ENCODE data around the gene MDC1. TPM values are rescaled to one million over a fixed set of nuclear protein-coding genes. Genes with fewer than 3 reads are reported as not detected.

The MDC1 gene
- total RNA-seq, 4 donors from 2014 or later: 3.6 to 8.9 (median 6.2) TPM

GRCh38 chr6:30714263-30714662 is 2.8 kb downstream of the MDC1 start:
- Histone ChIP-seq H3K4me1 (peaks cover 16% of the 10 kb centered on the region in 2 donors), H3K36me3 (peaks cover 0 to 53% of the 10 kb centered on the region in 2 donors), H3K27me3 (no peaks in the 10 kb centered on the region), H3K9me3 (no peaks in the 10 kb centered on the region), H3K27ac (no peak overlapping the region), H3K4me3 (no peak overlapping the region)
- DNase-seq: no peak
- TF ChIP-seq, protein P1, sequence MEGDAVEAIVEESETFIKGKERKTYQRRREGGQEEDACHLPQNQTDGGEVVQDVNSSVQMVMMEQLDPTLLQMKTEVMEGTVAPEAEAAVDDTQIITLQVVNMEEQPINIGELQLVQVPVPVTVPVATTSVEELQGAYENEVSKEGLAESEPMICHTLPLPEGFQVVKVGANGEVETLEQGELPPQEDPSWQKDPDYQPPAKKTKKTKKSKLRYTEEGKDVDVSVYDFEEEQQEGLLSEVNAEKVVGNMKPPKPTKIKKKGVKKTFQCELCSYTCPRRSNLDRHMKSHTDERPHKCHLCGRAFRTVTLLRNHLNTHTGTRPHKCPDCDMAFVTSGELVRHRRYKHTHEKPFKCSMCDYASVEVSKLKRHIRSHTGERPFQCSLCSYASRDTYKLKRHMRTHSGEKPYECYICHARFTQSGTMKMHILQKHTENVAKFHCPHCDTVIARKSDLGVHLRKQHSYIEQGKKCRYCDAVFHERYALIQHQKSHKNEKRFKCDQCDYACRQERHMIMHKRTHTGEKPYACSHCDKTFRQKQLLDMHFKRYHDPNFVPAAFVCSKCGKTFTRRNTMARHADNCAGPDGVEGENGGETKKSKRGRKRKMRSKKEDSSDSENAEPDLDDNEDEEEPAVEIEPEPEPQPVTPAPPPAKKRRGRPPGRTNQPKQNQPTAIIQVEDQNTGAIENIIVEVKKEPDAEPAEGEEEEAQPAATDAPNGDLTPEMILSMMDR (IDR thresholded peaks at IDR 0.05 in 4 of 5, conservative IDR thresholded peaks at IDR 0.05 in 1 of 5): no peak
- TF ChIP-seq POLR2A (IDR thresholded peaks at IDR 0.05): no peak
- no peak for ATAC-seq
- in situ Hi-C loops (cut with MboI; ENCODE audit: low sequenced_read_pairs in 4 of 4): no loop called here
- intact Hi-C loops (cut with DNase I; ENCODE audit: low total_unique reads): loop anchor here (2.0 to 10.0 kb wide), 2 partner anchors 13 to 1481 kb away; partner anchors contain the start of genes GPSM3 and PBX2

- TF ChIP-seq POLR2A (IDR thresholded peaks at IDR 0.05): no peak
- TF ChIP-seq, protein P1 (IDR thresholded peaks at IDR 0.05 in 4 of 5, conservative IDR thresholded peaks at IDR 0.05 in 1 of 5): no peak
- no peaks in the 10 kb centered on the region for H3K9me3 ChIP-seq
- no peak for DNase-seq
- intact Hi-C loops (cut with DNase I; ENCODE audit: low total_unique reads) (loop anchor here (10.0 kb wide), 1 partner anchor 1482 kb away; the partner anchor contains the start of genes GPSM3 and PBX2), in situ Hi-C loops (cut with MboI; ENCODE audit: low sequenced_read_pairs in 4 of 4) (no loop called here)
- H3K4me3 ChIP-seq: no peak overlapping the region
- no peak overlapping the region for H3K27ac ChIP-seq
- H3K27me3 ChIP-seq: no peaks in the 10 kb centered on the region
- H3K36me3 ChIP-seq: peaks cover 0 to 70% of the 10 kb centered on the region in 2 donors
- H3K4me1 ChIP-seq: peaks cover 6 to 7% of the 10 kb centered on the region in 2 donors
- no peak for ATAC-seq
Observed at GRCh38 chr6:30712441-30712945, 4.6 kb downstream of the MDC1 start.

- no peak for DNase-seq
Observed at GRCh38 chr6:30711758-30712380, 5.2 kb downstream of the MDC1 start.

GRCh38 chr6:30709101-30709868 is 7.8 kb downstream of the MDC1 start:
- TF ChIP-seq POLR2A (IDR thresholded peaks at IDR 0.05): no peak
- TF ChIP-seq, protein P1 (IDR thresholded peaks at IDR 0.05 in 4 of 5, conservative IDR thresholded peaks at IDR 0.05 in 1 of 5): no peak
- intact Hi-C loops (cut with DNase I; ENCODE audit: low total_unique reads) (no loop called here), in situ Hi-C loops (cut with MboI; ENCODE audit: low sequenced_read_pairs in 4 of 4) (no loop called here)
- no peaks in the 10 kb centered on the region for H3K9me3 ChIP-seq
- ATAC-seq (no peak), DNase-seq (no peak)
- H3K36me3 ChIP-seq: peaks cover 0 to 79% of the 10 kb centered on the region in 2 donors
- H3K4me1 ChIP-seq: peaks cover 7 to 10% of the 10 kb centered on the region in 2 donors
- no peak overlapping the region for H3K4me3 ChIP-seq
- no peaks in the 10 kb centered on the region for H3K27me3 ChIP-seq
- no peak overlapping the region for H3K27ac ChIP-seq

More at GRCh38 chr6:30711758-30712380, 5.2 kb downstream of the MDC1 start:
- ATAC-seq: no peak
- Histone ChIP-seq H3K9me3 (no peaks in the 10 kb centered on the region), H3K36me3 (peaks cover 0 to 76% of the 10 kb centered on the region in 2 donors), H3K27ac (no peak overlapping the region), H3K4me3 (no peak overlapping the region), H3K4me1 (peaks cover 6 to 7% of the 10 kb centered on the region in 2 donors), H3K27me3 (no peaks in the 10 kb centered on the region)
- TF ChIP-seq, protein P1 (IDR thresholded peaks at IDR 0.05 in 4 of 5, conservative IDR thresholded peaks at IDR 0.05 in 1 of 5): no peak
- TF ChIP-seq POLR2A (IDR thresholded peaks at IDR 0.05): no peak
- intact Hi-C loops (cut with DNase I; ENCODE audit: low total_unique reads): loop anchor here (10.0 kb wide), 1 partner anchor 1483 kb away; the partner anchor contains the start of genes GPSM3 and PBX2
- in situ Hi-C loops (cut with MboI; ENCODE audit: low sequenced_read_pairs in 4 of 4): no loop called here

Data from gastrocnemius medialis (tissue), 4 donors.